Adrenal gland (tissue), 12 donors: ENCODE measurements around the gene PTCRA. TPM values are rescaled to one million over a fixed set of nuclear protein-coding genes. Genes with fewer than 3 reads are reported as not detected.
"Not testable (repeated sequence)": the region's sequence is repeated elsewhere in the genome, so short reads cannot be mapped to it uniquely, and the experiment has no call there.

ENCODE experiments used
- DNase-seq, 7 donors: peaks; one replicate each; pipeline ENCODE4 v3.0.0-alpha.2; 2019 to 2020
- H3K27ac ChIP-seq, 5 donors: fragments of 200-600 bp; sonication (generic) in 4 of 5; 1 replicate in 3 of 5; 2 replicates in 2 of 5; pipeline versions ENCODE4 v1.5.1 to v1.8.0; 2016 to 2020; ENCODE audit warnings: mild to moderate bottlenecking in 1 of 5
- H3K27me3 ChIP-seq: fragments of 200-600 bp; 2 replicates; pipeline ENCODE4 v1.8.0; 2021
- H3K36me3 ChIP-seq, 2 donors: fragments of 200-600 bp; replicated peaks in 1 of 2; 1 replicate in 1 of 2; 2 replicates in 1 of 2; pipeline versions ENCODE4 v1.5.1 to v1.8.0; 2018 to 2022
- H3K4me1 ChIP-seq, 2 donors: fragments of 200-600 bp; replicated peaks in 1 of 2; 1 replicate in 1 of 2; 2 replicates in 1 of 2; pipeline versions ENCODE4 v1.5.1 to v1.8.0; 2018 to 2021
- H3K4me3 ChIP-seq, 4 donors: fragments of 200-600 bp; sonication (generic) in 3 of 4; one replicate each; pipeline ENCODE4 v1.5.1; 2016 to 2018
- H3K9me3 ChIP-seq, 3 donors: fragments of 200-600 bp; sonication (generic) in 1 of 3; replicated peaks in 1 of 3; 1 replicate in 2 of 3; 2 replicates in 1 of 3; pipeline versions ENCODE4 v1.5.1 to v1.8.0; 2016 to 2021
- POLR2A ChIP-seq, 2 donors: fragments of 450-650 bp; IDR thresholded peaks; one replicate each; pipeline ENCODE4 v1.6.1; 2017; ENCODE audit warnings: antibody characterized with exemption in 2 of 2, mild to moderate bottlenecking in 2 of 2, moderate library complexity in 1 of 2
- WGBS, 4 donors: extraction: QIAGEN DNeasy Blood & Tissue Kit in 2 of 4; methylation state at CpG; one replicate each; pipeline versions ENCODE4 v1.1.5 to v1.1.7; 2013 to 2017; 5-methylcytosine and 5-hydroxymethylcytosine counted together
- intact Hi-C, 2 donors: fragments of 100-400 bp; cut with DNase I; formaldehyde crosslinking; loops; one replicate each; pipeline versions ENCODE4 v1.14.1 to v1.15.0; 2022 to 2023
- polyA plus RNA-seq, 3 donors: library from polyadenylated mRNA; stranded (reverse); fragments of 200-250 nt in 2 of 3; fragments of 350-450 nt in 1 of 3; fragmentation: Illumina TruSeq in 1 of 3; extraction: RNeasy Lipid Tissue Mini Kit (QIAGEN cat#74804) in 1 of 3; gene quantifications; one replicate each; pipeline ENCODE4 v1.2.3, GENCODE V29; 2013 to 2014
- total RNA-seq, 9 donors: library from RNA; depleted of rRNA in 4 of 9; stranded (reverse); fragments of >200 nt in 4 of 9; fragments of 120-200 nt in 1 of 9; fragmentation: NEBNext Ultra II Directional in 1 of 9; extraction: Animal tissue kit (Norgen Biotek cat#: 25700) in 1 of 9; gene quantifications; one replicate each; pipeline versions ENCODE4 v1.1.0 to v1.2.4, GENCODE V29; 2013 to 2023
- TF ChIP-seq, protein P1 (sequence below), 6 experiments: fragments of 450-650 bp in 4 of 6; fragments of 200-600 bp in 2 of 6; sonication (generic) in 1 of 6; IDR thresholded peaks; 1 replicate in 5 of 6; 2 replicates in 1 of 6; pipeline versions ENCODE4 v1.5.1 to v1.8.0; 2016 to 2021; ENCODE audit warnings: antibody characterized with exemption in 6 of 6, mild to moderate bottlenecking in 2 of 6, moderate library complexity in 1 of 6
- donor health status: healthy with polysubstance abuse.
- donor health status: Bipolar disorder and iron deficiency.
- donor health status: DM: yes; HTN: yes; CAD: no.
- donor health status: DM: no; HTN: no; CAD: no.
- donor health status: DM: no; HTN: no; CAD: no.
- donor health status: DM: yes; HTN: yes; CAD: no.

Gene PTCRA
- total and polyA plus RNA-seq, 12 donors: 0.22 to 0.34 TPM; not detected in 10

GRCh38 chr6:42877695-42878094 lies 38.2 kb upstream of the PTCRA start:
- TF ChIP-seq POLR2A (IDR thresholded peaks at IDR 0.05): no peak
- TF ChIP-seq, protein P1, sequence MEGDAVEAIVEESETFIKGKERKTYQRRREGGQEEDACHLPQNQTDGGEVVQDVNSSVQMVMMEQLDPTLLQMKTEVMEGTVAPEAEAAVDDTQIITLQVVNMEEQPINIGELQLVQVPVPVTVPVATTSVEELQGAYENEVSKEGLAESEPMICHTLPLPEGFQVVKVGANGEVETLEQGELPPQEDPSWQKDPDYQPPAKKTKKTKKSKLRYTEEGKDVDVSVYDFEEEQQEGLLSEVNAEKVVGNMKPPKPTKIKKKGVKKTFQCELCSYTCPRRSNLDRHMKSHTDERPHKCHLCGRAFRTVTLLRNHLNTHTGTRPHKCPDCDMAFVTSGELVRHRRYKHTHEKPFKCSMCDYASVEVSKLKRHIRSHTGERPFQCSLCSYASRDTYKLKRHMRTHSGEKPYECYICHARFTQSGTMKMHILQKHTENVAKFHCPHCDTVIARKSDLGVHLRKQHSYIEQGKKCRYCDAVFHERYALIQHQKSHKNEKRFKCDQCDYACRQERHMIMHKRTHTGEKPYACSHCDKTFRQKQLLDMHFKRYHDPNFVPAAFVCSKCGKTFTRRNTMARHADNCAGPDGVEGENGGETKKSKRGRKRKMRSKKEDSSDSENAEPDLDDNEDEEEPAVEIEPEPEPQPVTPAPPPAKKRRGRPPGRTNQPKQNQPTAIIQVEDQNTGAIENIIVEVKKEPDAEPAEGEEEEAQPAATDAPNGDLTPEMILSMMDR (IDR thresholded peaks at IDR 0.05): no peak
- Histone ChIP-seq H3K27me3 (no peaks in the 10 kb centered on the region), H3K4me1 (peaks cover 17 to 26% of the 10 kb centered on the region in 2 donors), H3K9me3 (no peaks in the 10 kb centered on the region), H3K36me3 (peaks cover 0 to 11% of the 10 kb centered on the region in 2 donors), H3K4me3 (no peak overlapping the region), H3K27ac (peak overlapping the region in 4 of 5 donors; percentile 17 to 62 (median 58))
- peak in 6 of 7 donors; percentile 51 to 75 (median 70) for DNase-seq
- WGBS, 4 donors: 29 to 42% (median 34%) methylated on average over 2 to 3 of the region's 3 CpGs
- intact Hi-C loops: loop anchor here (5.0 to 10.0 kb wide), 3 partner anchors 150 to 215 kb away; no protein-coding TSS in a partner anchor

- TF ChIP-seq, protein P1 (IDR thresholded peaks at IDR 0.05): peak in 4 of 6 experiments; percentile 16 to 46 (median 38)
- peak; percentile 12 to 83 for TF ChIP-seq POLR2A (IDR thresholded peaks at IDR 0.05)
- H3K9me3 ChIP-seq: no peaks in the 10 kb centered on the region
- intact Hi-C loops: loop anchor here (5.0 to 10.0 kb wide), 3 partner anchors 152 to 217 kb away; no protein-coding TSS in a partner anchor
- peaks cover 17 to 26% of the 10 kb centered on the region in 2 donors for H3K4me1 ChIP-seq
- peak within 1 kb of the TSS; percentile 83 to 94 (median 90) for H3K27ac ChIP-seq
- peak within 1 kb of the TSS; percentile 71 to 85 (median 77) for H3K4me3 ChIP-seq
- WGBS, 4 donors: 0 to 1% (median 0%) methylated on average over 41 of the region's 41 CpGs
- DNase-seq: peak; percentile 83 to 94 (median 88)
- H3K27me3 ChIP-seq: no peaks in the 10 kb centered on the region
- H3K36me3 ChIP-seq: peaks cover 0 to 30% of the 10 kb centered on the region in 2 donors
Observed at GRCh38 chr6:42879372-42880239, 36.2 kb upstream of the PTCRA start, which contains the start of gene RPL7L1. TSS of gene RPL7L1 (plus strand) at chr6:42879616. CDS start at chr6:42879911, 295 bp downstream.

DNA sequence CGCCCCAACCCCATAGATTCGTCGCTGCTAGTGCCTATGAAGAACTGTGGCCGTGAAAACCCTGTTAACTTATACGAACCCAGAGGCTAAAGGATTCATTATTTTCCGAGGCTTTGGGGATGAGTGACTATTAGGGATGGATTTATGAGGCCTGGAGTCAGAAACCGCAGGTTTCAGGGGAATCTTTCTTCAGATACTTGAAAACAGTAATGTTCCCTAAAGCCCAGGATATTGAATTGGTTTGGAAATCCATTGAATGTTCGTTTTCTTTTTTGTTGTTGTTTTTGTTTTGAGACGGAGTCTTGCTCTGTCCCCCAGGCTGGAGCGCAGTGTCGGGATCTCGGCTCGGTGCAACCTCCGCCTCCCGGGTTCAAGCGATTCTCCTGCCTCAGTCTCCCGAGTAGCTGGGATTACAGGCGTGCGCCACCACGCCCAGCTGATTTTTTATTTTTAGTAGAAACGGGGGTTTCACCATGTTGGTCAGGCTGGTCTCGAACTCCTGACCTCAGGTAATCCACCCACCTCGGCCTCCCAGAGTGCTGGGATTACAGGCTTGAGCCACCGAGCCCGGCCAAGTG lies 35.5 kb upstream of the PTCRA start:
- Histone ChIP-seq H3K27ac (peak overlapping the region; percentile 83 to 94 (median 90)), H3K4me3 (peak overlapping the region; percentile 71 to 85 (median 77)), H3K4me1 (peaks cover 17 to 26% of the 10 kb centered on the region in 2 donors), H3K36me3 (peaks cover 0 to 37% of the 10 kb centered on the region in 2 donors)
- H3K27me3 ChIP-seq, intact Hi-C loops, DNase-seq, H3K9me3 ChIP-seq: not testable (repeated sequence)
- WGBS, 4 donors: 6 to 13% (median 9%) methylated on average over 25 of the region's 25 CpGs

- DNase-seq, H3K9me3 ChIP-seq, intact Hi-C loops, H3K27me3 ChIP-seq: not testable (repeated sequence)
- Histone ChIP-seq H3K36me3 (peaks cover 0 to 43% of the 10 kb centered on the region in 2 donors), H3K27ac (peak overlapping the region in 3 of 5 donors; percentile 90 to 94 (median 93)), H3K4me1 (peaks cover 17 to 26% of the 10 kb centered on the region in 2 donors), H3K4me3 (peak overlapping the region in 2 of 4 donors; percentile 82 to 85)
- 77 to 89% (median 82%) methylated on average over 12 of the region's 12 CpGs for WGBS, 4 donors
Observed at GRCh38 chr6:42880871-42881270, 35.0 kb upstream of the PTCRA start.

- Histone ChIP-seq H3K27ac (no peak overlapping the region), H3K36me3 (peaks cover 0 to 59% of the 10 kb centered on the region in 2 donors), H3K27me3 (no peaks in the 10 kb centered on the region), H3K9me3 (no peaks in the 10 kb centered on the region), H3K4me1 (peaks cover 12 to 19% of the 10 kb centered on the region in 2 donors), H3K4me3 (no peak overlapping the region)
- intact Hi-C loops: no loop called here
- TF ChIP-seq, protein P1 (IDR thresholded peaks at IDR 0.05): no peak
- TF ChIP-seq POLR2A (IDR thresholded peaks at IDR 0.05): no peak
- no peak for DNase-seq
- WGBS, 4 donors: 47 to 60% (median 53%) methylated on average over 4 of the region's 4 CpGs
Observed at GRCh38 chr6:42885702-42886101, 30.2 kb upstream of the PTCRA start.

DNA sequence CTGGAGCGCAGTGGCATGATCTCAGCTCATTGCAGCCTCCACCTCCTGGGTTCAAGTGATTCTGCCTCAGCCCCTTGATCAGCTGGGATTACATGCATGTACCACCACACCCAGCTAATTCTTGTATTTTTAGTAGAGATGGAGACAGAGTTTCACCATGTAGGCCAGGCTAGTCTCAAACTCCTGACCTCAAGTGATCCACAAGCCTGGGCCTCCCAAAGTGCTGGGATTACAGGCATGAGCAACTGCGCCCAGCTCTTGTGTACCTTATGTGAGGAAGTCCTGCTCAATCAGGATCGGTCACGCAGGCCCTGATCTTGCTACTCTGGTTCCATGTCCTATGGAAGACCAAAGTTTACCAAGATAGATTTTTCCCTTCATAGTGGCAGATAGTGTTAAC lies 27.7 kb upstream of the PTCRA start:
- WGBS, 4 donors: 91 to 96% (median 92%) methylated on average over 3 to 4 of the region's 4 CpGs
- H3K36me3 ChIP-seq: peaks cover 0 to 43% of the 10 kb centered on the region in 2 donors
- H3K4me1 ChIP-seq: peaks cover 11 to 13% of the 10 kb centered on the region in 2 donors
- intact Hi-C loops, H3K27me3 ChIP-seq, H3K4me3 ChIP-seq, H3K9me3 ChIP-seq: not testable (repeated sequence)
- peak in 2 of 7 donors; percentile 10 to 46 for DNase-seq
- H3K27ac ChIP-seq: peak overlapping the region in 1 of 5 donors; percentile 13
